UCSD-AML1 (cell line): Measurements from ENCODE around the gene LEO1.

Experiments
- DNase-seq: peaks from one replicate; lab custom pipeline; 2025; ENCODE audit not compliant: unreplicated experiment; lab: John Stamatoyannopoulos, UW

The LEO1 gene

DNA sequence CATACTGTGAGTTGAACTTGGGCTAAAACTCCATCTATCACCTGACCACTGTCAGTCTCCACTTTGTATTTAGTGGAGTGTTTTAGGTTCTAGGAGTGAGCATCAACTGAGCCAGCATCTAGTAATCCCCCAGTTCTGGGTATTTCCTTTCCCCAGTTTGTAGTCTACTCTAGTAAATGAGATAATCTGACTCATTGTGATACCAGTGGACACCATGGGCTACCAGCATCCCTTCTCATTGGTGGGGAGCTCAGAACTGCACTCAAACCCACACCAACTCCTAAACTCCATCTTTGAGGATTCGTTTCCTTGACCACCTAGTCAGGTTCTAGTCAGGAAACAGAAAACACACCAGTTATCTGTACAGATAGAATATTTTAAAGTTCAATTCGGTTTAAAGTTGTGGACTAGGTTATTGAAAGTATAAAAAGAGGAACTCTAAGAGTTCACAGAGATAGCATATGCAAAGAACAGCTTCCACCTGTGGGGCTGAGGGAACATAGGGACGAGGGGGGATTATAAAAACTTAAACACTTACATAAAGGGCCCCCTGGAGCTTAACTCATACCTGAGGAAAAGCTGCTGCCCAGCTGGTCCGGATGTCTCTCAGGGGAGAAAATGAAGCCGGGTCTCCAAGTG, 36.0 kb downstream of the LEO1 start:
- DNase-seq: no peak

- DNase-seq: no peak
Observed at GRCh38 chr15:51932161-51932560, 39.4 kb downstream of the LEO1 start.

GRCh38 chr15:51931638-51932037, 39.9 kb downstream of the LEO1 start:
- no peak for DNase-seq

- DNase-seq: no peak
Observed at GRCh38 chr15:51931016-51931415, 40.6 kb downstream of the LEO1 start.

- no peak for DNase-seq
Observed at GRCh38 chr15:51926809-51927208, 44.8 kb downstream of the LEO1 start.

DNA sequence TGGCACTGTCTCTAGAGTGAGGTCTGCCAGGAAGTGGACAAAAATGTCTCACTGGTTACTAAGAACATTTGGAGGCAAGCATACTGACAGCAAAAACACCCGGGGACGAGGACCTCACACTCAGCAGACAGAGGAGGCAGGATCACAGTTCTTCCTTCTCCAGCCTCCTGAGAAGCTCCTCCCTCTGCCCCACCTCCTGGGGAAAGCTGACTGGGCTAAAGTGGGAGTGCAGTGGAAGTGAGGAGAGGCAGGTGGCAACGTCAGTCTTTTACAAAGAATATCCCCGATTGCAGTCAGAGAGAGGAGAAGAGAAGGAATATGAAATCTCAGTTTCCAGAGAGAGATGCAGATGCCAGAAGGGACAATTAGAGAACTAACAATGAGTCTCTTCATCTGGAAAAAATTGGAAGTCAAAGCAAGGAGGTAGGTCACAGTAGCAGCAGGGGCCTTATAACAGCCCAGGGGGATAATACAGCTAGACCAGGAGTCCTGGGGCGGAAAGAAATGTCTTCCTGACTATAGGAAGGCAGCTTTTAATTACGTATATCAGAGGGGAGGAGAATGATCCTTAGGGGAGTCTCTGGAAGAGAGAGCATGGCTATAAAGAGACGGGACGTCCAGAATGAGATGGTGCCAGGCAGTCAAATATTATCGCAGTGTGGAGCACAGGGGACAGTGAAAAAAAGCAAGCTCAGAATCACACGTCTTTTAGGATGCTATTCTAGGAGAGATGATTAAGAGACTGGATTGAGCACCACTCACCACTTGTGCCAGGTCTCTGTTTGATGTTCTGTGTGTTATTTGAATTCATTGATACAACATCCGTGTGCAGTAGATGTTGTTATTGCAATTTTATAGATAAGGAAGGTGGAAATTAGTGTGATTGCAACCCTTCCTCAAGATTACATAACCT, 47.2 kb downstream of the LEO1 start:
- no peak for DNase-seq

DNA sequence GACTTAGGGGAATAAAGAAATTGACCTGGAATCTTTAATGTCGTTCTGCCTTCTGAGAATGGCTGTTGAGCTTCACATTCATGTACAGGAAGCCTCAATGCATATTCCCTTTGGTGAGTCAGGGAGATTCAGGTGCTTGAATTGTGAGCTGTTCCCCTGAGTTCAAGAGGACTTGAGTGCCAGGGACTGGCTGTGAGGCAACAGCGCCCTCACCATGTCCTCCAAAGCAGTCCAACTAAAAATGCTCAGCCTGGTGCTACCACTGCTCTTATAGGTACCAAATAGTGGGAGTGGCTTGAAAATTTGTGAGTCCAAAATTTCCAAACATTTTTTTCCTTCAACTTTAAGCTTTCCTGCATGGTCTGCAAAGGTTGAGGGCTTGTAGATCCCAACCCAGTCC, 54.1 kb downstream of the LEO1 start:
- DNase-seq: peak; percentile 23

DNA sequence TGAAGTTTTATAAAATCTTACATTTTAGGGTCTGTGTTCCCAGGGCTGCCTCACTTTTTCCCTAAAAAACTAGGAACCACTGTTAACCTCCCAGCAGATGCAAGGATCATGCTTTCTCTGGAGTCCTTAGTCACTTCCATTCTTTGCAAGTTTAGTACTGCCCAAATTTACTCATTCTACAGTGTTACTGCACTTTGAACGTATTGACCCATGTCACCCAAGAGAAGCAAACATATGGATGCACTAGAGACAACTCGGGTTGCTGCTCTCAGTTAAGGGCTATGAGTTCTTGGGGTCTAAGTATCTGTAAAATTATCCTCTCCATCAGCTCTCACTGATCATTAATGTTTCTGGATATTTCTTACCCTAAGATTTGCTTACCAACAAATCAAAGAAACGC, 59.0 kb downstream of the LEO1 start:
- DNase-seq: no peak

DNA sequence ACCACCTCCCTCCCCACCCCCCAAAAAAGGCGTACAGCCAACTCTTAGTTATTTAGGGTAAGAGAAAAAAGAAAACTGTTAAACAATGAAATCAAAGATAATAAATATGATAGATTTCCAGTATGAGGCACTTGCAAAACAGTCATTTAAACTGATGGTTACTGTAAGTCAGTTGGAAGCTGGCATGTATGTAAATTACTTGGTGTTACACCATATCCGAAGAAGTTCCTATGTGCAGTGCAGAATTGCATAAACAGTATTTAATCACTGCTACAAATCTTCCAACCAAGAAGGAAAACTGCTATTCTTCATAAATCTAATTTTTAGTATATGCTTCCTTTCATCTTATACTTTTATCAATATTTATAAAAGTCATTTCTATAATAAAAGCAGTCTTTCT, 62.0 kb downstream of the LEO1 start:
- DNase-seq: no peak

- no peak for DNase-seq
Observed at GRCh38 chr15:51908316-51908715, 63.3 kb downstream of the LEO1 start.

GRCh38 chr15:51907136-51907862, 64.3 kb downstream of the LEO1 start:
- no peak for DNase-seq

DNA sequence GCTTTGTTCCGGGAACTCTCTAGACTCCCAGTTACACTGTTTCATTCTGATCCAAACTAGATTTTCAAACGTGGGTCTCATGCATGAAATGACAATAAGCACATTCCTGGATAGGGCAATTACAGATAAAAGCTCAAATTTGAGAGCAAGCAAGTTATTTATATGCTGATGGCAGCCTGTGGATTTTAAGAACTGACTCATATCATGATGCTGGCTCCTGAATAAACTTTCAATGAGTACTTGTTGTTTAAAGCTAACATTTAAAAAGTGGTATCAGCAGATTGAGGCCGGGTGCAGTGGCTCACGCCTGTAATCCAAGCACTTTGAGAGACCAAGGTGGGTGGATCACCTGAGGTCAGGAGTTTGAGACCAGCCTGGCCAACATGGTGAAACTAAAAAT, 66.6 kb downstream of the LEO1 start:
- no peak for DNase-seq

- no peak for DNase-seq
Observed at GRCh38 chr15:51904421-51904820, 67.2 kb downstream of the LEO1 start.

GRCh38 chr15:51889486-51889885, 82.1 kb downstream of the LEO1 start:
- DNase-seq: no peak

DNA sequence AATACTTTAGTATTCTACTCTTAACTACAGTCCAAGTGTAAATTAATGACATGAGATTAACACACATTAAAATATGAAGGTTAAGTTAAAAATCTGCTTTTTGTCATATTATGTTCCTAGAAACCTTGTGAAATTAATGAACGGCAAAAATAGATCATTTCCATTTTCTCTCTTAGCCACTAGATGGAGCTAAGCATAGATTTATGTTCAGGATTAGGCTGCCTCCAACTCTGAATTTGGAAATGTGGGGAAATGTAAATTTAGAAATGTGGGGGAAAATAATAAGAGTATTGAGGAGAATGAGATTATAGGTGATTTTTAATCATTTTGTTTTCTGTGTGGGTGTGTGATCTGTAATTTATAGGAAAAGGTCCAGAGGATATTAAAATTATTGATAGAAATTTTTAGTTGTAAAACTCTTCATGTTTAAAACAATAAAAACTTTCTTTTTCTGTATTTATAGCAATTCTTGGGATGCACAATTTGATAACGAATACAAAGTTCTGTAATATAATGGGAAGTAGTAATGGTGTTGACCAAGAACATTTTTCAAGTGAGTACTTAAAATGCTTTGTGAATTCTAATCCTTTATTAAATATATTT, 82.9 kb downstream of the LEO1 start:
- DNase-seq: no peak
